ENCODE results near the gene ADCY1. TPM values are rescaled to one million over a fixed set of nuclear protein-coding genes. Genes with fewer than 3 reads are reported as not detected.

Gene ADCY1
- total RNA-seq, 2 experiments from 2014 or later = 0.02 to 0.07 TPM

DNA sequence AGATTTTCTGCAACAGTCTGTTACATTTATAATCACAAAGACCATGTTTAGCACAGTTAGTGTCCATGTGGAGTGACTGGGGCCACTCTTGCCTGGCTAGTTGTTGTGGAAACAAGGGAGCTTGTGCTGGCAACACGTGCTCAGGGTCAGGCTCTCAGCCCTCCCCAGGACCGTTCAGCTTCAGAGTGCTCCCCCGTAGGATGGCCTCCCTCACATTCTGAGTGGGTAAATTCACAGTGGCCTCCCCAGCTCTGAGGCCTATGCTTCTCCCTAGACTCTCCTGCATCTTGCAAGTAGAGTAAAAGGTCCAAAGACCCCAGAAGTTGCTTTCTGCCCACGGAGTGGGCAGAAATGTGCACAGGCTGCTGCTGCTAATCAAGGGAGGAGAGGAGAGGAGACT, 122.3 kb downstream of the ADCY1 start:
- H3K9me3 Mint-ChIP-seq = no peaks in the 10 kb centered on the region
- ChIA-PET CTCF (interaction anchor here (1.5 kb wide), 1 partner anchor 33 kb away, joined by 4 read pairs; no protein-coding TSS in a partner anchor), POLR2A (no interaction called here)
- TF ChIP-seq, protein P1, sequence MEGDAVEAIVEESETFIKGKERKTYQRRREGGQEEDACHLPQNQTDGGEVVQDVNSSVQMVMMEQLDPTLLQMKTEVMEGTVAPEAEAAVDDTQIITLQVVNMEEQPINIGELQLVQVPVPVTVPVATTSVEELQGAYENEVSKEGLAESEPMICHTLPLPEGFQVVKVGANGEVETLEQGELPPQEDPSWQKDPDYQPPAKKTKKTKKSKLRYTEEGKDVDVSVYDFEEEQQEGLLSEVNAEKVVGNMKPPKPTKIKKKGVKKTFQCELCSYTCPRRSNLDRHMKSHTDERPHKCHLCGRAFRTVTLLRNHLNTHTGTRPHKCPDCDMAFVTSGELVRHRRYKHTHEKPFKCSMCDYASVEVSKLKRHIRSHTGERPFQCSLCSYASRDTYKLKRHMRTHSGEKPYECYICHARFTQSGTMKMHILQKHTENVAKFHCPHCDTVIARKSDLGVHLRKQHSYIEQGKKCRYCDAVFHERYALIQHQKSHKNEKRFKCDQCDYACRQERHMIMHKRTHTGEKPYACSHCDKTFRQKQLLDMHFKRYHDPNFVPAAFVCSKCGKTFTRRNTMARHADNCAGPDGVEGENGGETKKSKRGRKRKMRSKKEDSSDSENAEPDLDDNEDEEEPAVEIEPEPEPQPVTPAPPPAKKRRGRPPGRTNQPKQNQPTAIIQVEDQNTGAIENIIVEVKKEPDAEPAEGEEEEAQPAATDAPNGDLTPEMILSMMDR (IDR thresholded peaks at IDR 0.05) = no peak
- no peaks in the 10 kb centered on the region for H3K4me1 Mint-ChIP-seq (ENCODE audit: low read depth)
- ATAC-seq = no peak
- no peak overlapping the region for H3K27ac Mint-ChIP-seq
- intact Hi-C loops (cut with micrococcal nuclease) = no loop called here
- no peaks in the 10 kb centered on the region for H3K36me3 Mint-ChIP-seq (ENCODE audit: low read depth)
- no peak overlapping the region for H3K4me3 Mint-ChIP-seq
- H3K27me3 Mint-ChIP-seq = peaks cover 1% of the 10 kb centered on the region
- DNase-seq = no peak

GRCh38 chr7:45697576-45698136, 123.5 kb downstream of the ADCY1 start:
- CTCF ChIA-PET = no interaction called here
- H3K9me3 Mint-ChIP-seq = no peaks in the 10 kb centered on the region

GRCh38 chr7:45698303-45699014, 124.3 kb downstream of the ADCY1 start:
- TF ChIP-seq, protein P1 (IDR thresholded peaks at IDR 0.05) = no peak
- Mint-ChIP-seq H3K4me3 (no peak overlapping the region), H3K27ac (no peak overlapping the region), H3K36me3 (ENCODE audit: low read depth) (no peaks in the 10 kb centered on the region), H3K4me1 (ENCODE audit: low read depth) (no peaks in the 10 kb centered on the region), H3K9me3 (no peaks in the 10 kb centered on the region), H3K27me3 (peaks cover 1% of the 10 kb centered on the region)
- intact Hi-C loops (cut with micrococcal nuclease) = no loop called here
- ATAC-seq = no peak
- CTCF ChIA-PET = no interaction called here
- POLR2A ChIA-PET = no interaction called here
- DNase-seq = no peak

More at GRCh38 chr7:45697576-45698136, 123.5 kb downstream of the ADCY1 start:
- TF ChIP-seq, protein P1 (IDR thresholded peaks at IDR 0.05) = no peak
- Mint-ChIP-seq H3K4me1 (ENCODE audit: low read depth) (no peaks in the 10 kb centered on the region), H3K27me3 (peaks cover 1% of the 10 kb centered on the region), H3K27ac (no peak overlapping the region), H3K4me3 (no peak overlapping the region), H3K36me3 (ENCODE audit: low read depth) (no peaks in the 10 kb centered on the region)
- DNase-seq (no peak), ATAC-seq (no peak)
- intact Hi-C loops (cut with micrococcal nuclease) = no loop called here
- POLR2A ChIA-PET = no interaction called here

- Mint-ChIP-seq H3K27ac (no peak overlapping the region), H3K4me3 (no peak overlapping the region), H3K9me3 (no peaks in the 10 kb centered on the region), H3K27me3 (peaks cover 1% of the 10 kb centered on the region), H3K4me1 (ENCODE audit: low read depth) (no peaks in the 10 kb centered on the region), H3K36me3 (ENCODE audit: low read depth) (no peaks in the 10 kb centered on the region)
- ChIA-PET POLR2A (no interaction called here), CTCF (no interaction called here)
- intact Hi-C loops (cut with micrococcal nuclease) = no loop called here
- TF ChIP-seq, protein P1 (IDR thresholded peaks at IDR 0.05) = no peak
- DNase-seq (no peak), ATAC-seq (no peak)
Observed at GRCh38 chr7:45699015-45699309, 124.8 kb downstream of the ADCY1 start.

DNA sequence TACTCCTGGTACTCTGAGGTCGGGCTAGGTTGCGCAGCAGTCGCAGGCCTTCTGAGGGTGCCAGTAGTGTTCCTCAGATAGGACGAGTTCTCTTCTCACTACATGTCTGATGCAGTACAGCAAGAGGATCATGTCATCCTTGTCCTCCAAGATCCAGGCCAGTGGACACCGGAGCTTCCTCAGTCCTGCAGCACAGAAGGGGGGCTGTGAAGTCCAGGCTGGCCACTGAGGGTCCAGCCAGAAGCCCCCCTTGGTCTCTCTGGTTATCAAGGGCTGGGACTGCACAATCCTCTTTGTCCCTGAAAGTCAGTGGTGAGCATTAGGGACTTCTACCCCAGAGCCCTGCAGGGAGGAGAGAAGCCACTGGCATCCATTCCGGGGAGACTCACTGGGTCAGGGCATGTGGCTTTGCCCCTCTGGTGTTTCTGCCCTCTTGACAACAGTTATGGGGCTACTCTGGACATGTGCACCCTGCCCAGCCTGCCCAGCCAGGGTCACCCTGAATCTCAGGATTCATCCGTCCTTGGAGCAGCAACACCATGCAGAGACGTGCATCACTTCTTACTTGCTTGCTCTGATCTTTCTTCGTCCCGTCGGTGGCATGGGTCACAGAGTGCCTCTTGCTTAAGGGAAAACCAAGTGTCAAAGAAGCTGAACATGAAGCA, 125.7 kb downstream of the ADCY1 start:
- no peaks in the 10 kb centered on the region for H3K9me3 Mint-ChIP-seq
- ATAC-seq (no peak), DNase-seq (no peak)
- H3K36me3 Mint-ChIP-seq (ENCODE audit: low read depth) = no peaks in the 10 kb centered on the region
- no peaks in the 10 kb centered on the region for H3K4me1 Mint-ChIP-seq (ENCODE audit: low read depth)
- TF ChIP-seq, protein P1 (IDR thresholded peaks at IDR 0.05) = no peak
- no peak overlapping the region for H3K4me3 Mint-ChIP-seq
- H3K27ac Mint-ChIP-seq = no peak overlapping the region
- CTCF ChIA-PET = no interaction called here
- peaks cover 1% of the 10 kb centered on the region for H3K27me3 Mint-ChIP-seq
- intact Hi-C loops (cut with micrococcal nuclease) = no loop called here
- POLR2A ChIA-PET = no interaction called here
